Measurements from ENCODE around the gene MICAL3.

Gene MICAL3

GRCh38 chr22:17841836-17842235 is 182.5 kb downstream of the MICAL3 start:
- no peak for DNase-seq (ENCODE audit: extremely low spot score)
- POLR2A ChIA-PET, result no interaction called here
- CTCF ChIA-PET, result no interaction called here
- TF ChIP-seq CTBP1 (IDR thresholded peaks at IDR 0.05; ENCODE audit: borderline replicate concordance), result no peak
- no peak for TF ChIP-seq FOXK2 (IDR thresholded peaks at IDR 0.05)
- TF ChIP-seq SP1 (IDR thresholded peaks at IDR 0.05), result no peak
- no peak for TF ChIP-seq ARNT (IDR thresholded peaks at IDR 0.05)
- TF ChIP-seq PKNOX1 (IDR thresholded peaks at IDR 0.05), result no peak
- no peak for TF ChIP-seq FOXM1 (IDR thresholded peaks at IDR 0.05; ENCODE audit: borderline replicate concordance)
- TF ChIP-seq ZNF384 (IDR thresholded peaks at IDR 0.05), result no peak
- no peak for TF ChIP-seq LEF1 (IDR thresholded peaks at IDR 0.05; ENCODE audit: borderline replicate concordance)
- no peak for TF ChIP-seq ELF4 (IDR thresholded peaks at IDR 0.05)
- TF ChIP-seq FOXA1 (IDR thresholded peaks at IDR 0.05), result no peak
- TF ChIP-seq L3MBTL2 (conservative IDR thresholded peaks at IDR 0.05), result no peak
- TF ChIP-seq SUZ12 (IDR thresholded peaks at IDR 0.05), result no peak
- TF ChIP-seq HDGF (IDR thresholded peaks at IDR 0.05; ENCODE audit: borderline replicate concordance), result no peak
- no peak for TF ChIP-seq TARDBP (IDR thresholded peaks at IDR 0.05)
- no peak for TF ChIP-seq NFRKB (IDR thresholded peaks at IDR 0.05)
- TF ChIP-seq BHLHE40 (IDR thresholded peaks at IDR 0.05; ENCODE audit: borderline replicate concordance), result no peak

- CTCF ChIA-PET, result interaction anchor here (0.8 to 1.2 kb wide), 2 partner anchors 8 to 280 kb away, joined by 3 to 5 read pairs; no protein-coding TSS in a partner anchor
- TF ChIP-seq LEF1 (IDR thresholded peaks at IDR 0.05; ENCODE audit: borderline replicate concordance) (no peak), FOXA1 (IDR thresholded peaks at IDR 0.05) (no peak), ZNF384 (IDR thresholded peaks at IDR 0.05) (no peak), BHLHE40 (IDR thresholded peaks at IDR 0.05; ENCODE audit: borderline replicate concordance) (no peak), TARDBP (IDR thresholded peaks at IDR 0.05) (no peak), CTBP1 (IDR thresholded peaks at IDR 0.05; ENCODE audit: borderline replicate concordance) (no peak), HDGF (IDR thresholded peaks at IDR 0.05; ENCODE audit: borderline replicate concordance) (no peak), PKNOX1 (IDR thresholded peaks at IDR 0.05) (no peak), ARNT (IDR thresholded peaks at IDR 0.05) (no peak), SP1 (IDR thresholded peaks at IDR 0.05) (no peak), FOXK2 (IDR thresholded peaks at IDR 0.05) (no peak), SUZ12 (IDR thresholded peaks at IDR 0.05) (no peak), ELF4 (IDR thresholded peaks at IDR 0.05) (no peak), L3MBTL2 (conservative IDR thresholded peaks at IDR 0.05) (no peak), FOXM1 (IDR thresholded peaks at IDR 0.05; ENCODE audit: borderline replicate concordance) (no peak), NFRKB (IDR thresholded peaks at IDR 0.05) (no peak)
- no peak for DNase-seq (ENCODE audit: extremely low spot score)
- POLR2A ChIA-PET, result no interaction called here
Measured at GRCh38 chr22:17838180-17838865, 186.0 kb downstream of the MICAL3 start.

GRCh38 chr22:17836992-17837742 is 187.2 kb downstream of the MICAL3 start:
- ChIA-PET POLR2A (no interaction called here), CTCF (interaction anchor here (0.6 to 0.8 kb wide), 2 partner anchors 15 to 279 kb away, joined by 3 to 4 read pairs; no protein-coding TSS in a partner anchor)
- TF ChIP-seq ARNT (IDR thresholded peaks at IDR 0.05), result no peak
- no peak for DNase-seq (ENCODE audit: extremely low spot score)

DNA sequence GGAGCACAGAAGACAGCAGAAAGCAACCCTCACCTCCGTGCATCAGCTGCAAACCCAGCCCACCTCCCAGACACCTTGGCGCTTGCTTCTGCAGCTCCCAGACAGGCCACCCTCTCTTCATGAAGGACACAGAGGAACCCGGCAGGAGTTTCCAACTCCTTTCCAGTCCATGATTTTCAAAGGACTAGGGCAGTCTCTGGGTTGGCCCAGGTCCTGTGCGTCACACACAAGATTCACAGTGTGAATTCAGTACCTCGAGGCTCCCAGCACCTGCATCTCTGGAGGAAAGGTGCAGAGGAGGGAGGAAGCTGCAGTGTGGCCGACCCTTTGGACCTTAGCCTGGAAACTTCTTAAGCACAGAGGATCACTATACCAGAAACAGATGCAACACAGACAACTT is 189.1 kb downstream of the MICAL3 start:
- CTCF ChIA-PET, result interaction anchor here (2.0 kb wide), 1 partner anchor 241 kb away, joined by 10 read pairs; no protein-coding TSS in a partner anchor
- POLR2A ChIA-PET, result no interaction called here
- TF ChIP-seq ELF4 (IDR thresholded peaks at IDR 0.05) (no peak), NFRKB (IDR thresholded peaks at IDR 0.05) (no peak), BHLHE40 (IDR thresholded peaks at IDR 0.05; ENCODE audit: borderline replicate concordance) (no peak), CTBP1 (IDR thresholded peaks at IDR 0.05; ENCODE audit: borderline replicate concordance) (no peak), SUZ12 (IDR thresholded peaks at IDR 0.05) (no peak), LEF1 (IDR thresholded peaks at IDR 0.05; ENCODE audit: borderline replicate concordance) (no peak), ARNT (IDR thresholded peaks at IDR 0.05) (no peak), TARDBP (IDR thresholded peaks at IDR 0.05) (no peak), FOXA1 (IDR thresholded peaks at IDR 0.05) (no peak), FOXK2 (IDR thresholded peaks at IDR 0.05) (no peak), HDGF (IDR thresholded peaks at IDR 0.05; ENCODE audit: borderline replicate concordance) (no peak), ZNF384 (IDR thresholded peaks at IDR 0.05) (no peak), L3MBTL2 (conservative IDR thresholded peaks at IDR 0.05) (no peak), PKNOX1 (IDR thresholded peaks at IDR 0.05) (no peak), SP1 (IDR thresholded peaks at IDR 0.05) (no peak), FOXM1 (IDR thresholded peaks at IDR 0.05; ENCODE audit: borderline replicate concordance) (no peak)
- no peak for DNase-seq (ENCODE audit: extremely low spot score)

DNA sequence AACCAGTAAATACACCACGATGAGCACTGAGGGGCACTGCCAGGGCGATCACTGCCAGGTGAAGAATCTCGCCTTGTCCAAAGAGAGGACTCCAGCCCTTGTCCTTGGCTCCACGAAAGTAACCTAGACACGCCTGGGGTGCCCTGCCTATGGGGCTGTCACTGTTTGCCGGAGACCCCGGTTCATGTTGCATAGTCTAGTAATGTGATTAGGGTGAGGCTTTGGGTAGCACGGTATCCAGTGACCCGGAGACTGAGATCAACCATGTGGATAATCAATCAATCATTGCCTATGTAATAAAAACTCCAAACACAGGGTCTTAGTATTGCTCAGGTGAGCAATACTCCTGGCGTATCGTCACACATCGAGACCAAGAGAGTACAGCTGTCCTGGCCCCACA is 190.9 kb downstream of the MICAL3 start:
- CTCF ChIA-PET, result interaction anchor here (2.0 kb wide), 1 partner anchor 242 kb away, joined by 10 read pairs; no protein-coding TSS in a partner anchor
- no peak for TF ChIP-seq L3MBTL2 (conservative IDR thresholded peaks at IDR 0.05)
- TF ChIP-seq CTBP1 (IDR thresholded peaks at IDR 0.05; ENCODE audit: borderline replicate concordance), result no peak
- no peak for TF ChIP-seq HDGF (IDR thresholded peaks at IDR 0.05; ENCODE audit: borderline replicate concordance)
- TF ChIP-seq FOXM1 (IDR thresholded peaks at IDR 0.05; ENCODE audit: borderline replicate concordance), result no peak
- POLR2A ChIA-PET, result no interaction called here
- no peak for DNase-seq (ENCODE audit: extremely low spot score)
